Lower lobe of right lung (tissue), 2 donors: ENCODE data around the gene UBC. TPM values are rescaled to one million over a fixed set of nuclear protein-coding genes. Genes with fewer than 3 reads are reported as not detected.
"Not testable (repeated sequence)": the region's sequence is repeated elsewhere in the genome, so short reads cannot be mapped to it uniquely, and the experiment has no call there.

Experiments
- ATAC-seq, 2 donors: fragments of 200-7000 bp; cut with Tn5 transposase; one replicate each; pipeline ENCODE4 v1.9.1; 2020 to 2022; ENCODE audit warnings: mild to moderate bottlenecking in 2 of 2, moderate library complexity in 2 of 2
- DNase-seq: peaks from one replicate; pipeline ENCODE4 v3.0.0-alpha.2; 2020
- H3K27ac ChIP-seq: fragments of 200-600 bp; one replicate; pipeline ENCODE4 v1.8.0; 2022
- H3K27me3 ChIP-seq: fragments of 200-600 bp; one replicate; pipeline ENCODE4 v1.8.0; 2022; ENCODE audit warnings: low read depth
- H3K36me3 ChIP-seq: fragments of 200-600 bp; one replicate; pipeline ENCODE4 v1.8.0; 2022; ENCODE audit warnings: mild to moderate bottlenecking
- H3K4me1 ChIP-seq: fragments of 200-600 bp; one replicate; pipeline ENCODE4 v1.8.0; 2022
- H3K4me3 ChIP-seq: fragments of 200-600 bp; one replicate; pipeline ENCODE4 v1.8.0; 2022; ENCODE audit warnings: mild to moderate bottlenecking
- H3K9me3 ChIP-seq: fragments of 200-600 bp; one replicate; pipeline ENCODE4 v1.8.0; 2022
- CTCF ChIP-seq: fragments of 200-600 bp; IDR thresholded peaks from one replicate; pipeline ENCODE4 v1.8.0; 2022; ENCODE audit warnings: antibody characterized with exemption, mild to moderate bottlenecking
- intact Hi-C: fragments of 100-400 bp; cut with DNase I; formaldehyde crosslinking; loops from one replicate; pipeline ENCODE4 v1.11.0; 2022
- total RNA-seq: library from RNA; stranded (reverse); fragmentation: NEBNext Ultra II Directional; extraction: Animal tissue kit (Norgen Biotek cat#: 25700); gene quantifications from one replicate; pipeline ENCODE4 v1.2.1, GENCODE V29; 2021
- donor health status: DM: no; HTN: yes; CAD: no; lungs with severe emphysema.

UBC gene
- total RNA-seq, 1 donor from 2014 or later = 977 TPM

GRCh38 chr12:124940143-124940392 lies 25.6 kb upstream of the UBC start:
- ATAC-seq = peak in 1 of 2 donors; percentile 3
- DNase-seq = no peak
- intact Hi-C loops = no loop called here
- H3K4me1 ChIP-seq = peaks cover 26% of the 10 kb centered on the region
- no peaks in the 10 kb centered on the region for H3K36me3 ChIP-seq
- H3K4me3 ChIP-seq = peak overlapping the region; percentile 52
- peak overlapping the region; percentile 86 for H3K27ac ChIP-seq
- no peaks in the 10 kb centered on the region for H3K9me3 ChIP-seq
- H3K27me3 ChIP-seq = no peaks in the 10 kb centered on the region
- no peak for TF ChIP-seq CTCF

GRCh38 chr12:124939421-124940142 lies 25.1 kb upstream of the UBC start:
- Histone ChIP-seq H3K9me3 (no peaks in the 10 kb centered on the region), H3K4me1 (peaks cover 26% of the 10 kb centered on the region), H3K27ac (peak overlapping the region; percentile 86), H3K36me3 (no peaks in the 10 kb centered on the region), H3K4me3 (peak overlapping the region; percentile 52), H3K27me3 (no peaks in the 10 kb centered on the region)
- peak; percentile 86 for DNase-seq
- peak; percentile 89 to 92 for ATAC-seq
- intact Hi-C loops = no loop called here
- no peak for TF ChIP-seq CTCF

GRCh38 chr12:124939079-124939420 lies 24.6 kb upstream of the UBC start:
- TF ChIP-seq CTCF = peak; percentile 46
- no peaks in the 10 kb centered on the region for H3K36me3 ChIP-seq
- peak overlapping the region; percentile 86 for H3K27ac ChIP-seq
- peak overlapping the region; percentile 52 for H3K4me3 ChIP-seq
- no peaks in the 10 kb centered on the region for H3K27me3 ChIP-seq
- intact Hi-C loops = no loop called here
- no peaks in the 10 kb centered on the region for H3K9me3 ChIP-seq
- H3K4me1 ChIP-seq = peaks cover 26% of the 10 kb centered on the region
- ATAC-seq (peak; percentile 53 to 72), DNase-seq (no peak)

GRCh38 chr12:124938587-124938986 lies 24.1 kb upstream of the UBC start:
- ATAC-seq (no peak), DNase-seq (no peak)
- Histone ChIP-seq H3K27me3 (no peaks in the 10 kb centered on the region), H3K27ac (peak overlapping the region; percentile 86), H3K9me3 (no peaks in the 10 kb centered on the region), H3K4me1 (peaks cover 26% of the 10 kb centered on the region), H3K4me3 (peak overlapping the region; percentile 52), H3K36me3 (no peaks in the 10 kb centered on the region)
- intact Hi-C loops = no loop called here
- TF ChIP-seq CTCF = no peak

GRCh38 chr12:124938108-124938507 lies 23.7 kb upstream of the UBC start:
- Histone ChIP-seq H3K4me1 (peaks cover 26% of the 10 kb centered on the region), H3K9me3 (no peaks in the 10 kb centered on the region), H3K27me3 (no peaks in the 10 kb centered on the region), H3K36me3 (no peaks in the 10 kb centered on the region), H3K27ac (peak overlapping the region; percentile 86), H3K4me3 (peak overlapping the region; percentile 52)
- DNase-seq = no peak
- ATAC-seq = no peak
- TF ChIP-seq CTCF = no peak
- intact Hi-C loops = no loop called here

- DNase-seq, intact Hi-C loops, H3K36me3 ChIP-seq, H3K27ac ChIP-seq, H3K4me3 ChIP-seq, ATAC-seq, H3K9me3 ChIP-seq, H3K27me3 ChIP-seq: not testable (repeated sequence)
- peaks cover 15% of the 10 kb centered on the region for H3K4me1 ChIP-seq
Measured at GRCh38 chr12:124931528-124931927, 17.1 kb upstream of the UBC start.
